ENCODE results near the gene DNAH9. TPM values are rescaled to one million over a fixed set of nuclear protein-coding genes. Genes with fewer than 3 reads are reported as not detected.

Gene DNAH9
- total RNA-seq, 2 donors from 2014 or later: not detected

- Mint-ChIP-seq H3K9me3 (peaks cover 10 to 20% of the 10 kb centered on the region in 2 donors), H3K36me3 (no peaks in the 10 kb centered on the region), H3K27ac (no peak overlapping the region)
- DNase-seq (ENCODE audit: low spot score in 2 of 2): no peak
- ATAC-seq: no peak
Observed at GRCh38 chr17:11832401-11833137, 234.3 kb downstream of the DNAH9 start.

- Mint-ChIP-seq H3K27ac (no peak overlapping the region), H3K36me3 (no peaks in the 10 kb centered on the region), H3K9me3 (peaks cover 3 to 8% of the 10 kb centered on the region in 2 donors)
- DNase-seq (ENCODE audit: low spot score in 2 of 2) (no peak), ATAC-seq (no peak)
Observed at GRCh38 chr17:11836508-11836907, 238.2 kb downstream of the DNAH9 start.

- Mint-ChIP-seq H3K36me3 (no peaks in the 10 kb centered on the region), H3K9me3 (peaks cover 0 to 4% of the 10 kb centered on the region in 2 donors)
- no peak for DNase-seq (ENCODE audit: low spot score in 2 of 2)
Observed at GRCh38 chr17:11840052-11840451, 241.8 kb downstream of the DNAH9 start.

GRCh38 chr17:11840831-11841230 is 242.6 kb downstream of the DNAH9 start:
- Mint-ChIP-seq H3K27ac (no peak overlapping the region), H3K36me3 (no peaks in the 10 kb centered on the region), H3K9me3 (peaks cover 0 to 4% of the 10 kb centered on the region in 2 donors)
- no peak for DNase-seq (ENCODE audit: low spot score in 2 of 2)
- no peak for ATAC-seq

More at GRCh38 chr17:11840052-11840451, 241.8 kb downstream of the DNAH9 start:
- H3K27ac Mint-ChIP-seq: no peak overlapping the region
- no peak for ATAC-seq

GRCh38 chr17:11848330-11848729 is 250.1 kb downstream of the DNAH9 start:
- peaks cover 17 to 22% of the 10 kb centered on the region in 2 donors for H3K9me3 Mint-ChIP-seq
- H3K36me3 Mint-ChIP-seq: peaks cover 0 to 11% of the 10 kb centered on the region in 2 donors
- DNase-seq (ENCODE audit: low spot score in 2 of 2) (no peak), ATAC-seq (no peak)
- no peak overlapping the region for H3K27ac Mint-ChIP-seq

GRCh38 chr17:11852231-11852630 is 254.0 kb downstream of the DNAH9 start:
- DNase-seq (ENCODE audit: low spot score in 2 of 2): no peak
- H3K27ac Mint-ChIP-seq: no peak overlapping the region
- ATAC-seq: no peak
- peaks cover 0 to 11% of the 10 kb centered on the region in 2 donors for H3K36me3 Mint-ChIP-seq
- H3K9me3 Mint-ChIP-seq: peaks cover 17 to 22% of the 10 kb centered on the region in 2 donors

DNA sequence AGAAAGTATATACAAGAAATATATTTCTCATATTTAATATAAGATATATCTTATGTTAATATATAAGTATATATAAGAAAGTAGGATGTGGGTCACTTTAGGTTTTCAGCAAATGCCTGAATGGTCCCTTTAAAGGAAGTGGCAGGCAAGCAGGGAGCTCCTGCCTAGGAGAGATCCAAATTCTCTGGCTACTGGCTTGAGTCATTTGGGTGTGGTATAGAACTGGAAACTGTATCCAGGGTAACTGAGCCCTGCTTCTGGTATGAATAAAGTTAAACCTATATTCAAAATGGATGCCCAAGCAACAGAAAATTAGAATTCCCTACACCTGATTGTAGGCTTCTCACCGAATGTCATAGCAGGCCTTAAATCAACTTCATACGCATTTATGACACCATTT is 254.6 kb downstream of the DNAH9 start:
- Mint-ChIP-seq H3K9me3 (peaks cover 15 to 18% of the 10 kb centered on the region in 2 donors), H3K27ac (no peak overlapping the region), H3K36me3 (peaks cover 0 to 11% of the 10 kb centered on the region in 2 donors)
- ATAC-seq (no peak), DNase-seq (ENCODE audit: low spot score in 2 of 2) (no peak)

- H3K9me3 Mint-ChIP-seq: peaks cover 12 to 17% of the 10 kb centered on the region in 2 donors
- no peak for ATAC-seq
- peaks cover 0 to 11% of the 10 kb centered on the region in 2 donors for H3K36me3 Mint-ChIP-seq
- no peak for DNase-seq (ENCODE audit: low spot score in 2 of 2)
- H3K27ac Mint-ChIP-seq: no peak overlapping the region
Observed at GRCh38 chr17:11853321-11854151, 255.3 kb downstream of the DNAH9 start.

- ATAC-seq (no peak), DNase-seq (ENCODE audit: low spot score in 2 of 2) (no peak)
- no peak overlapping the region for H3K27ac Mint-ChIP-seq
- H3K36me3 Mint-ChIP-seq: no peaks in the 10 kb centered on the region
- peaks cover 0 to 13% of the 10 kb centered on the region in 2 donors for H3K9me3 Mint-ChIP-seq
Observed at GRCh38 chr17:11855306-11855705, 257.0 kb downstream of the DNAH9 start.

GRCh38 chr17:11857006-11857405 is 258.7 kb downstream of the DNAH9 start:
- Mint-ChIP-seq H3K27ac (no peak overlapping the region), H3K9me3 (peaks cover 0 to 9% of the 10 kb centered on the region in 2 donors), H3K36me3 (no peaks in the 10 kb centered on the region)
- no peak for DNase-seq (ENCODE audit: low spot score in 2 of 2)
- no peak for ATAC-seq

- DNase-seq (ENCODE audit: low spot score in 2 of 2): no peak
- Mint-ChIP-seq H3K36me3 (no peaks in the 10 kb centered on the region), H3K9me3 (peaks cover 6 to 10% of the 10 kb centered on the region in 2 donors), H3K27ac (no peak overlapping the region)
- no peak for ATAC-seq
Observed at GRCh38 chr17:11869680-11870394, 271.6 kb downstream of the DNAH9 start.

DNA sequence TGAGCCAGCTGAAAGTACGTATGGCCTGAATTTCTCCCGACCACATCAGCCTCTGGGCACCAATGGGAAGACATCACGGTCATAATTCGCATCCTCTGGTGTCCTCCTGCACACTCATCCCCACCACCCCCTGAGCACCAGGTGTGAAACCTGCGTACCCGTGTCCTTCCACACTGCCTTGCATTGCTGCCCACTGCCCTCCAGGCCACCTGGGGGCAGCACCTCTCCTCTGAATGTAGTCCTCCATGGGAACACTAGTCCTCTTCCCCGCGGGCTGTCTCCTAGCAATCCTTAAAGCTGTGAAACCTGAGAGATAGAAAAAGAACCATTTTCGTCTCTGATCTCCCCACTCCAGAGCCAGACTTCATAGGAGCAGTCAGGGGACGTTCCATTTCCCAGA is 273.5 kb downstream of the DNAH9 start:
- ATAC-seq: no peak
- DNase-seq (ENCODE audit: low spot score in 2 of 2): no peak
- Mint-ChIP-seq H3K36me3 (no peaks in the 10 kb centered on the region), H3K27ac (no peak overlapping the region), H3K9me3 (peaks cover 6 to 14% of the 10 kb centered on the region in 2 donors)

- ATAC-seq (no peak), DNase-seq (ENCODE audit: low spot score in 2 of 2) (no peak)
- H3K27ac Mint-ChIP-seq: no peak overlapping the region
- no peaks in the 10 kb centered on the region for H3K36me3 Mint-ChIP-seq
- H3K9me3 Mint-ChIP-seq: peaks cover 0 to 4% of the 10 kb centered on the region in 2 donors
Observed at GRCh38 chr17:11874756-11875155, 276.5 kb downstream of the DNAH9 start.

- Mint-ChIP-seq H3K36me3 (no peaks in the 10 kb centered on the region), H3K9me3 (no peaks in the 10 kb centered on the region), H3K27ac (no peak overlapping the region)
- DNase-seq (ENCODE audit: low spot score in 2 of 2) (no peak), ATAC-seq (no peak)
Observed at GRCh38 chr17:11880714-11881113, 282.4 kb downstream of the DNAH9 start.

DNA sequence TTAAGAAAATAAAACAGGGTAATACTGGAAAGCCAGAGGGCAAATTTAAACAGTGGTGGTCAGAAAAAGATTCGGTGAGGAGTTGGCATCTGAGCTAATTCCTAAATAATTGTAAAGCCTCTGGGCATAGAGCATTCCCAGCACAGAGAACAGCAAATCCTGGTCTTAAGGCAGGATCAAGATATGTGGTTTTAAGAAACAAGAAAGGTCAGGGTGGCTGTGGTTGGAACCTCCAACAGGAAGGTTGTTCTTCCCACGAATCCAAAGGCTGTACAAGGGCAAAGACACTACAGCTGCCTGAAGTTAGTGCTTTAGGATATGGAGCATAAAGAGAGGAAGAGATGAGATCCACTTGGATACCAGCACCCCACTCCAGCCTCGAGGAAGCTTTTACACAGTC is 284.4 kb downstream of the DNAH9 start:
- no peaks in the 10 kb centered on the region for H3K9me3 Mint-ChIP-seq
- no peak for DNase-seq (ENCODE audit: low spot score in 2 of 2)
- no peak for ATAC-seq
- no peak overlapping the region for H3K27ac Mint-ChIP-seq
- H3K36me3 Mint-ChIP-seq: no peaks in the 10 kb centered on the region

- ATAC-seq (no peak), DNase-seq (ENCODE audit: low spot score in 2 of 2) (no peak)
- Mint-ChIP-seq H3K36me3 (no peaks in the 10 kb centered on the region), H3K27ac (no peak overlapping the region), H3K9me3 (no peaks in the 10 kb centered on the region)
Observed at GRCh38 chr17:11885051-11885450, 286.8 kb downstream of the DNAH9 start.

DNA sequence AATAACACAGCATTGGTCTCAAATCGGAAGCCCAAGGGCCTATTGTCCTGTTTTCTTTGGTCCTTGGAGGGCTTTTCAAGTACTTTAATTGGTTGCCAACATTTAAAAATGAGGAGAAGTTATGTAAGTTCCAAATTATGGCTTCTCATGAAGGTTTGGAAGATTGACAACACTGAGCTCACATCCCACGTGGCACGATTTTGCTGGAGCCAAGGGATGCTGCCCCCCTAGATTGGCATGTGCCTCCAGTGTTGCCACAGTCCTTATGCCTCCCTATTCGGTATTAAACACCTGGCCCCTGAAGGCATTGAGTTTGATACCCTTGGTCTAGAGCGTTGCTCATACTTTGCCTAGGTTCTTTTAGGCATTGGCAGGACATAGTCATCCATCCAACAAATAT is 291.0 kb downstream of the DNAH9 start:
- Mint-ChIP-seq H3K27ac (no peak overlapping the region), H3K9me3 (peaks cover 0 to 4% of the 10 kb centered on the region in 2 donors), H3K36me3 (no peaks in the 10 kb centered on the region)
- DNase-seq (ENCODE audit: low spot score in 2 of 2) (no peak), ATAC-seq (no peak)
